ENCODE measurements around the gene HSPA12B.

HSPA12B gene

GRCh38 chr20:3749689-3750531, 17.4 kb downstream of the HSPA12B start:
- Histone ChIP-seq H3K36me3 (ENCODE audit: insufficient read depth, low read length) (no peaks in the 10 kb centered on the region), H3K79me2 (ENCODE audit: control insufficient read depth, insufficient read depth, low read length, unreplicated experiment) (no peaks in the 10 kb centered on the region), H3K27me3 (ENCODE audit: insufficient read depth, low read length) (no peaks in the 10 kb centered on the region), H3K4me3 (ENCODE audit: low read depth, low read length) (no peak overlapping the region), H2AFZ (ENCODE audit: low read length, unreplicated experiment) (no peak overlapping the region), H3K4me1 (ENCODE audit: control insufficient read depth, insufficient read depth, low read length, unreplicated experiment) (no peaks in the 10 kb centered on the region), H3K27ac (ENCODE audit: low read depth, low read length) (no peak overlapping the region)

GRCh38 chr20:3751305-3751674, 18.8 kb downstream of the HSPA12B start:
- H3K36me3 ChIP-seq (ENCODE audit: insufficient read depth, low read length), result no peaks in the 10 kb centered on the region
- H3K79me2 ChIP-seq (ENCODE audit: control insufficient read depth, insufficient read depth, low read length, unreplicated experiment), result no peaks in the 10 kb centered on the region
- H3K27ac ChIP-seq (ENCODE audit: low read depth, low read length), result no peak overlapping the region
- no peak overlapping the region for H2AFZ ChIP-seq (ENCODE audit: low read length, unreplicated experiment)
- H3K4me3 ChIP-seq (ENCODE audit: low read depth, low read length), result no peak overlapping the region
- H3K4me1 ChIP-seq (ENCODE audit: control insufficient read depth, insufficient read depth, low read length, unreplicated experiment), result no peaks in the 10 kb centered on the region
- H3K27me3 ChIP-seq (ENCODE audit: insufficient read depth, low read length), result no peaks in the 10 kb centered on the region

- Histone ChIP-seq H3K79me2 (ENCODE audit: control insufficient read depth, insufficient read depth, low read length, unreplicated experiment) (no peaks in the 10 kb centered on the region), H3K4me3 (ENCODE audit: low read depth, low read length) (no peak overlapping the region), H3K36me3 (ENCODE audit: insufficient read depth, low read length) (no peaks in the 10 kb centered on the region), H3K27me3 (ENCODE audit: insufficient read depth, low read length) (no peaks in the 10 kb centered on the region), H2AFZ (ENCODE audit: low read length, unreplicated experiment) (no peak overlapping the region), H3K27ac (ENCODE audit: low read depth, low read length) (no peak overlapping the region), H3K4me1 (ENCODE audit: control insufficient read depth, insufficient read depth, low read length, unreplicated experiment) (no peaks in the 10 kb centered on the region)
Observed at GRCh38 chr20:3751675-3752385, 19.3 kb downstream of the HSPA12B start.

- H3K4me1 ChIP-seq (ENCODE audit: control insufficient read depth, insufficient read depth, low read length, unreplicated experiment), result no peaks in the 10 kb centered on the region
- no peaks in the 10 kb centered on the region for H3K36me3 ChIP-seq (ENCODE audit: insufficient read depth, low read length)
- no peak overlapping the region for H3K4me3 ChIP-seq (ENCODE audit: low read depth, low read length)
- no peak overlapping the region for H2AFZ ChIP-seq (ENCODE audit: low read length, unreplicated experiment)
- no peaks in the 10 kb centered on the region for H3K27me3 ChIP-seq (ENCODE audit: insufficient read depth, low read length)
- no peak overlapping the region for H3K27ac ChIP-seq (ENCODE audit: low read depth, low read length)
- no peaks in the 10 kb centered on the region for H3K79me2 ChIP-seq (ENCODE audit: control insufficient read depth, insufficient read depth, low read length, unreplicated experiment)
Observed at GRCh38 chr20:3752386-3752759, 19.9 kb downstream of the HSPA12B start.

GRCh38 chr20:3753098-3753497, 20.6 kb downstream of the HSPA12B start:
- no peaks in the 10 kb centered on the region for H3K4me1 ChIP-seq (ENCODE audit: control insufficient read depth, insufficient read depth, low read length, unreplicated experiment)
- H3K27ac ChIP-seq (ENCODE audit: low read depth, low read length), result no peak overlapping the region
- H3K79me2 ChIP-seq (ENCODE audit: control insufficient read depth, insufficient read depth, low read length, unreplicated experiment), result no peaks in the 10 kb centered on the region
- H2AFZ ChIP-seq (ENCODE audit: low read length, unreplicated experiment), result no peak overlapping the region
- no peak overlapping the region for H3K4me3 ChIP-seq (ENCODE audit: low read depth, low read length)
- no peaks in the 10 kb centered on the region for H3K36me3 ChIP-seq (ENCODE audit: insufficient read depth, low read length)
- H3K27me3 ChIP-seq (ENCODE audit: insufficient read depth, low read length), result no peaks in the 10 kb centered on the region

GRCh38 chr20:3753501-3754275, 21.2 kb downstream of the HSPA12B start:
- no peaks in the 10 kb centered on the region for H3K36me3 ChIP-seq (ENCODE audit: insufficient read depth, low read length)
- H3K4me1 ChIP-seq (ENCODE audit: control insufficient read depth, insufficient read depth, low read length, unreplicated experiment), result no peaks in the 10 kb centered on the region
- no peaks in the 10 kb centered on the region for H3K79me2 ChIP-seq (ENCODE audit: control insufficient read depth, insufficient read depth, low read length, unreplicated experiment)
- H3K27me3 ChIP-seq (ENCODE audit: insufficient read depth, low read length), result no peaks in the 10 kb centered on the region
- no peak overlapping the region for H3K4me3 ChIP-seq (ENCODE audit: low read depth, low read length)
- no peak overlapping the region for H3K27ac ChIP-seq (ENCODE audit: low read depth, low read length)
- H2AFZ ChIP-seq (ENCODE audit: low read length, unreplicated experiment), result no peak overlapping the region

- Histone ChIP-seq H3K27ac (ENCODE audit: low read depth, low read length) (no peak overlapping the region), H3K36me3 (ENCODE audit: insufficient read depth, low read length) (no peaks in the 10 kb centered on the region), H2AFZ (ENCODE audit: low read length, unreplicated experiment) (no peak overlapping the region), H3K4me3 (ENCODE audit: low read depth, low read length) (no peak overlapping the region), H3K27me3 (ENCODE audit: insufficient read depth, low read length) (no peaks in the 10 kb centered on the region), H3K4me1 (ENCODE audit: control insufficient read depth, insufficient read depth, low read length, unreplicated experiment) (no peaks in the 10 kb centered on the region), H3K79me2 (ENCODE audit: control insufficient read depth, insufficient read depth, low read length, unreplicated experiment) (no peaks in the 10 kb centered on the region)
Observed at GRCh38 chr20:3754276-3754630, 21.8 kb downstream of the HSPA12B start.

GRCh38 chr20:3755269-3755668, 22.8 kb downstream of the HSPA12B start:
- H2AFZ ChIP-seq (ENCODE audit: low read length, unreplicated experiment), result no peak overlapping the region
- H3K4me3 ChIP-seq (ENCODE audit: low read depth, low read length), result no peak overlapping the region
- no peaks in the 10 kb centered on the region for H3K27me3 ChIP-seq (ENCODE audit: insufficient read depth, low read length)
- H3K27ac ChIP-seq (ENCODE audit: low read depth, low read length), result no peak overlapping the region
- no peaks in the 10 kb centered on the region for H3K4me1 ChIP-seq (ENCODE audit: control insufficient read depth, insufficient read depth, low read length, unreplicated experiment)
- no peaks in the 10 kb centered on the region for H3K36me3 ChIP-seq (ENCODE audit: insufficient read depth, low read length)
- H3K79me2 ChIP-seq (ENCODE audit: control insufficient read depth, insufficient read depth, low read length, unreplicated experiment), result no peaks in the 10 kb centered on the region

- Histone ChIP-seq H3K27ac (ENCODE audit: low read depth, low read length) (no peak overlapping the region), H3K4me1 (ENCODE audit: control insufficient read depth, insufficient read depth, low read length, unreplicated experiment) (no peaks in the 10 kb centered on the region), H2AFZ (ENCODE audit: low read length, unreplicated experiment) (no peak overlapping the region), H3K4me3 (ENCODE audit: low read depth, low read length) (no peak overlapping the region), H3K36me3 (ENCODE audit: insufficient read depth, low read length) (no peaks in the 10 kb centered on the region), H3K79me2 (ENCODE audit: control insufficient read depth, insufficient read depth, low read length, unreplicated experiment) (no peaks in the 10 kb centered on the region), H3K27me3 (ENCODE audit: insufficient read depth, low read length) (no peaks in the 10 kb centered on the region)
Observed at GRCh38 chr20:3755814-3756480, 23.5 kb downstream of the HSPA12B start.

GRCh38 chr20:3757268-3757667, 24.8 kb downstream of the HSPA12B start:
- H3K79me2 ChIP-seq (ENCODE audit: control insufficient read depth, insufficient read depth, low read length, unreplicated experiment), result no peaks in the 10 kb centered on the region
- no peak overlapping the region for H3K27ac ChIP-seq (ENCODE audit: low read depth, low read length)
- no peak overlapping the region for H2AFZ ChIP-seq (ENCODE audit: low read length, unreplicated experiment)
- H3K4me3 ChIP-seq (ENCODE audit: low read depth, low read length), result no peak overlapping the region
- no peaks in the 10 kb centered on the region for H3K4me1 ChIP-seq (ENCODE audit: control insufficient read depth, insufficient read depth, low read length, unreplicated experiment)
- H3K36me3 ChIP-seq (ENCODE audit: insufficient read depth, low read length), result no peaks in the 10 kb centered on the region
- no peaks in the 10 kb centered on the region for H3K27me3 ChIP-seq (ENCODE audit: insufficient read depth, low read length)

All from ACC112 (cell line).